HG03025 (cell line): ENCODE results near the gene GMEB2.
"Not testable (repeated sequence)": the region's sequence is repeated elsewhere in the genome, so short reads cannot be mapped to it uniquely, and the experiment has no call there.

Experiments
- ATAC-seq: cut with Tn5 transposase; IDR thresholded peaks from one replicate; pipeline ENCODE4 v1.9.1; 2021; ENCODE audit warnings: mild to moderate bottlenecking, moderate library complexity; ENCODE audit not compliant: unreplicated experiment, low FRiP score

The GMEB2 gene

GRCh38 chr20:63574156-63574828 is 52.6 kb downstream of the GMEB2 start, which contains the start of gene HELZ2:
Gene HELZ2 (minus strand): TSS chr20:63574239. CDS start chr20:63572385, 1,854 bp downstream.
- no peak for ATAC-seq

GRCh38 chr20:63573647-63574131 is 53.2 kb downstream of the GMEB2 start:
- ATAC-seq, result no peak

GRCh38 chr20:63572788-63573646 is 53.9 kb downstream of the GMEB2 start:
- ATAC-seq, result no peak

- no peak for ATAC-seq
Measured at GRCh38 chr20:63572071-63572787, 54.7 kb downstream of the GMEB2 start.

GRCh38 chr20:63571087-63571478 is 55.8 kb downstream of the GMEB2 start:
- ATAC-seq, result not testable (repeated sequence)

- ATAC-seq, result no peak
Measured at GRCh38 chr20:63570281-63571086, 56.4 kb downstream of the GMEB2 start.

GRCh38 chr20:63568986-63569949 is 57.6 kb downstream of the GMEB2 start:
- no peak for ATAC-seq

- no peak for ATAC-seq
Measured at GRCh38 chr20:63568170-63568981, 58.5 kb downstream of the GMEB2 start.

GRCh38 chr20:63567386-63568169 is 59.3 kb downstream of the GMEB2 start:
- ATAC-seq, result no peak

- no peak for ATAC-seq
Measured at GRCh38 chr20:63567136-63567385, 59.8 kb downstream of the GMEB2 start.

- ATAC-seq, result no peak
Measured at GRCh38 chr20:63566395-63567135, 60.3 kb downstream of the GMEB2 start.

- no peak for ATAC-seq
Measured at GRCh38 chr20:63565699-63566335, 61.1 kb downstream of the GMEB2 start.

GRCh38 chr20:63565021-63565698 is 61.7 kb downstream of the GMEB2 start:
- no peak for ATAC-seq

GRCh38 chr20:63564036-63564810 is 62.7 kb downstream of the GMEB2 start:
- ATAC-seq, result no peak

GRCh38 chr20:63563225-63563935 is 63.5 kb downstream of the GMEB2 start:
- no peak for ATAC-seq
